HepG2 (cell line): ENCODE results near the gene MCRIP2.
"Not testable (repeated sequence)": the region's sequence is repeated elsewhere in the genome, so short reads cannot be mapped to it uniquely, and the experiment has no call there.

Experiments
- EP300 ChIP-seq, 3 experiments: sonication (generic) in 1 of 3; formaldehyde crosslinking in 1 of 3; IDR thresholded peaks; 2 replicates each; pipeline versions ENCODE4 v1.5.1 to v1.6.1; 2011 to 2020; ENCODE audit warnings: low read depth in 2 of 3, low read length in 2 of 3, borderline replicate concordance in 1 of 3, improper control_type of control experiment in 1 of 3, mild to moderate bottlenecking in 1 of 3, missing genetic modification reagents in 1 of 3, moderate library complexity in 1 of 3
- HMGXB4 ChIP-seq, 2 experiments: sonication (generic) in 1 of 2; formaldehyde crosslinking in 1 of 2; IDR thresholded peaks; 2 replicates each; pipeline versions ENCODE4 v1.4.0 to v1.6.1; 2018 to 2020; ENCODE audit warnings: missing genetic modification reagents in 2 of 2, borderline replicate concordance in 1 of 2, low read depth in 1 of 2, mild to moderate bottlenecking in 1 of 2, missing biosample characterization in 1 of 2
- PRDM10 ChIP-seq: sonication (generic); formaldehyde crosslinking; IDR thresholded peaks from 2 replicates; pipeline ENCODE4 v1.4.0; 2020; ENCODE audit warnings: low read depth, missing genetic modification reagents
- ZNF337 ChIP-seq: sonication (generic); formaldehyde crosslinking; IDR thresholded peaks from 2 replicates; pipeline ENCODE4 v1.5.1; 2020; ENCODE audit warnings: missing genetic modification reagents, low read depth, mild to moderate bottlenecking, borderline replicate concordance
- ZNF652 ChIP-seq: IDR thresholded peaks from 2 replicates; pipeline ENCODE4 v1.6.1; 2016; ENCODE audit warnings: low read depth, borderline replicate concordance
- ZNF678 ChIP-seq: sonication (generic); formaldehyde crosslinking; IDR thresholded peaks from 2 replicates; pipeline ENCODE4 v1.4.0; 2020; ENCODE audit warnings: mild to moderate bottlenecking, missing genetic modification reagents

DNA sequence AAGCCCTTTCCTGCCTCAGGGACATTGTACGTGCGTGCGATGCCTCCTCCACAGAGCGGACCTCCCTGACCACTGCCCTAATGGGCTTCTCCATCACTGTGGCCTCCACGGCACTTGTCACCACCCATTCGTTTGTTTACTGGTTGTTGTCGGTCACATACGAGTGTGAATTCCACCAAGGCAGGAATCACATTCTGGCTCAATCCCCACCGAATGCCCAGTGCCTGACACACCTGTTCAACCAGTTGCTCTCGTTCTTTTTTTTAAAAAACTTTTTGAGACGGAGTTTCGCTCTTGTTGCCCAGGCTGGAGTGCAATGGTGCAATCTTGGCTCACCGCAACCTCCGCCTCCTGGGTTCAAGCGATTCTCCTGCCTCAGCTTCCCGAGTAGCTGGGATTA is 49.6 kb downstream of the MCRIP2 start:
- not testable (repeated sequence) for TF ChIP-seq EP300 (IDR thresholded peaks at IDR 0.05; ENCODE audit: low read depth in 2 of 2, low read length in 2 of 2); EP300 (CRISPR knock-in tag; IDR thresholded peaks at IDR 0.05; ENCODE audit: borderline replicate concordance); ZNF337 (CRISPR knock-in tag); ZNF652; PRDM10; HMGXB4 (CRISPR knock-in tag; IDR thresholded peaks at IDR 0.05; ENCODE audit: borderline replicate concordance in 1 of 2, low read depth in 1 of 2); ZNF678 (CRISPR knock-in tag)
